ENCODE data around the gene ZNF548.

DNA sequence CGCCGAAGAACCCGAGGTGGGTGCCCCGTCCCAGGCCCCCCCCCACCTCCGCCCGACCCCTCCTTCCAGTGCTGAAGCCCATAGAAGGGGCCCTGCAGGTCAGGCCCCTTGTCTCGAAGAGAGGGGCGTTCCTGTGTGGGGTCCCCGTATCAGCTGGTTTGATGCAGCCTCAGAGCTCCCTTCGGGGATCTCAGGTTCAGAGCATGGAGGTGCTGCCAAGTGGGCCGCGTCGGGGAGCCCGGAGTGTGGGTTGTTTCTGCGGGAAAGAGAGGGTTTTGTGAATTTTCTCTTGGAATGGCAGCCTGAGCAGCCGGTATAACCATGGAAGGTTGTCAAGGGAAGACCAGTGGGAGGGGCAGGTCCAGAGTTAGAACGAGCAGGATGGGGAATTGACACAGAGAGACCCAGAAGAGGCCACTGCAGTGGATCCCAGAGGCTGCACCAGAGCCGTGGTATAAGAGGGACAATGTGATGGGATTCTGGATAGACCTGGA is 25.9 kb upstream of the ZNF548 start:
- TF ChIP-seq POLR2A (IDR thresholded peaks at IDR 0.05): no peak
- TF ChIP-seq, protein P1, sequence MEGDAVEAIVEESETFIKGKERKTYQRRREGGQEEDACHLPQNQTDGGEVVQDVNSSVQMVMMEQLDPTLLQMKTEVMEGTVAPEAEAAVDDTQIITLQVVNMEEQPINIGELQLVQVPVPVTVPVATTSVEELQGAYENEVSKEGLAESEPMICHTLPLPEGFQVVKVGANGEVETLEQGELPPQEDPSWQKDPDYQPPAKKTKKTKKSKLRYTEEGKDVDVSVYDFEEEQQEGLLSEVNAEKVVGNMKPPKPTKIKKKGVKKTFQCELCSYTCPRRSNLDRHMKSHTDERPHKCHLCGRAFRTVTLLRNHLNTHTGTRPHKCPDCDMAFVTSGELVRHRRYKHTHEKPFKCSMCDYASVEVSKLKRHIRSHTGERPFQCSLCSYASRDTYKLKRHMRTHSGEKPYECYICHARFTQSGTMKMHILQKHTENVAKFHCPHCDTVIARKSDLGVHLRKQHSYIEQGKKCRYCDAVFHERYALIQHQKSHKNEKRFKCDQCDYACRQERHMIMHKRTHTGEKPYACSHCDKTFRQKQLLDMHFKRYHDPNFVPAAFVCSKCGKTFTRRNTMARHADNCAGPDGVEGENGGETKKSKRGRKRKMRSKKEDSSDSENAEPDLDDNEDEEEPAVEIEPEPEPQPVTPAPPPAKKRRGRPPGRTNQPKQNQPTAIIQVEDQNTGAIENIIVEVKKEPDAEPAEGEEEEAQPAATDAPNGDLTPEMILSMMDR (IDR thresholded peaks at IDR 0.05): no peak
- no peak for TF ChIP-seq EP300 (IDR thresholded peaks at IDR 0.05)
